ENCODE results near the gene CEP20.

DNA sequence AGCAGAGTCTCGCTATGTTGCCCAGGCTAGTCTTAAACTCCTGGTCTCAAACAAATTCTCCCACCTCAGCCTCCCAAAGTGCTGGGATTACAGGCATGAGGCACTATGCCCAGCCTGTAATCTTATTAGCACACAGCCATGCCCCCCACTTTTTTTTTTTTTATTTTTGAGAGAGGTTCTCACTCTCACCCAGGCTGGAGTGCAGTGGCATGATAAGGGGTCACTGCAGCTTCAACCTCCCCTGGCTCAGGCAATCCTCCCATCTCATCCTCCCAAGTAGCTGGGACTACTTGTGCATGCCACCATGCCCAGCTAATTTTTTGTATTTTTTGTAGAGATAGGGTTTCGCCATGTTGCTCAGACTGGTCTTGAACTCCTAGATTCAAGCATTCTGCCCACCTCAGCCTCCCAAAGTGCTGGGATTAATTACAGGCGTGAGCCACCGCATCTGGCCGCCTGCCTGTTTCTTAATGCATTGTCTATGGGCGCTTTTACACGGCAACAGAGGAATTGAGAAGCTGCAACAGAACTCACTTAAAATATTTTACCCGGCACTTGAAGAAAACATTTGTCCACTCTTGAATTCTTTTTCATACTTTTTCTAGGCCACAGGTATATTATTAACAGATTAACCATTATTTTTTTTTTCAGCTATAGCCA, 8.8 kb upstream of the CEP20 start:
- TF ChIP-seq, protein P1, sequence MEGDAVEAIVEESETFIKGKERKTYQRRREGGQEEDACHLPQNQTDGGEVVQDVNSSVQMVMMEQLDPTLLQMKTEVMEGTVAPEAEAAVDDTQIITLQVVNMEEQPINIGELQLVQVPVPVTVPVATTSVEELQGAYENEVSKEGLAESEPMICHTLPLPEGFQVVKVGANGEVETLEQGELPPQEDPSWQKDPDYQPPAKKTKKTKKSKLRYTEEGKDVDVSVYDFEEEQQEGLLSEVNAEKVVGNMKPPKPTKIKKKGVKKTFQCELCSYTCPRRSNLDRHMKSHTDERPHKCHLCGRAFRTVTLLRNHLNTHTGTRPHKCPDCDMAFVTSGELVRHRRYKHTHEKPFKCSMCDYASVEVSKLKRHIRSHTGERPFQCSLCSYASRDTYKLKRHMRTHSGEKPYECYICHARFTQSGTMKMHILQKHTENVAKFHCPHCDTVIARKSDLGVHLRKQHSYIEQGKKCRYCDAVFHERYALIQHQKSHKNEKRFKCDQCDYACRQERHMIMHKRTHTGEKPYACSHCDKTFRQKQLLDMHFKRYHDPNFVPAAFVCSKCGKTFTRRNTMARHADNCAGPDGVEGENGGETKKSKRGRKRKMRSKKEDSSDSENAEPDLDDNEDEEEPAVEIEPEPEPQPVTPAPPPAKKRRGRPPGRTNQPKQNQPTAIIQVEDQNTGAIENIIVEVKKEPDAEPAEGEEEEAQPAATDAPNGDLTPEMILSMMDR (IDR thresholded peaks at IDR 0.05; ENCODE audit: low read length): no peak
- TF ChIP-seq EZH2 (optimal IDR thresholded peaks at IDR 0.05; ENCODE audit: low read depth, low read length): no peak

All from MM.1S (cell line).